Activated T-cell treated with anti-CD3 and anti-CD28 coated beads for 24 hours (primary cell): ENCODE results near the gene UNC5A.

Experiments used
- DNase-seq: peaks from one replicate; pipeline ENCODE4 v3.0.0-alpha.2; 2020; ENCODE audit warnings: low read depth

Gene UNC5A

GRCh38 chr5:176781638-176782570 lies 28.5 kb upstream of the UNC5A start:
- no peak for DNase-seq

DNA sequence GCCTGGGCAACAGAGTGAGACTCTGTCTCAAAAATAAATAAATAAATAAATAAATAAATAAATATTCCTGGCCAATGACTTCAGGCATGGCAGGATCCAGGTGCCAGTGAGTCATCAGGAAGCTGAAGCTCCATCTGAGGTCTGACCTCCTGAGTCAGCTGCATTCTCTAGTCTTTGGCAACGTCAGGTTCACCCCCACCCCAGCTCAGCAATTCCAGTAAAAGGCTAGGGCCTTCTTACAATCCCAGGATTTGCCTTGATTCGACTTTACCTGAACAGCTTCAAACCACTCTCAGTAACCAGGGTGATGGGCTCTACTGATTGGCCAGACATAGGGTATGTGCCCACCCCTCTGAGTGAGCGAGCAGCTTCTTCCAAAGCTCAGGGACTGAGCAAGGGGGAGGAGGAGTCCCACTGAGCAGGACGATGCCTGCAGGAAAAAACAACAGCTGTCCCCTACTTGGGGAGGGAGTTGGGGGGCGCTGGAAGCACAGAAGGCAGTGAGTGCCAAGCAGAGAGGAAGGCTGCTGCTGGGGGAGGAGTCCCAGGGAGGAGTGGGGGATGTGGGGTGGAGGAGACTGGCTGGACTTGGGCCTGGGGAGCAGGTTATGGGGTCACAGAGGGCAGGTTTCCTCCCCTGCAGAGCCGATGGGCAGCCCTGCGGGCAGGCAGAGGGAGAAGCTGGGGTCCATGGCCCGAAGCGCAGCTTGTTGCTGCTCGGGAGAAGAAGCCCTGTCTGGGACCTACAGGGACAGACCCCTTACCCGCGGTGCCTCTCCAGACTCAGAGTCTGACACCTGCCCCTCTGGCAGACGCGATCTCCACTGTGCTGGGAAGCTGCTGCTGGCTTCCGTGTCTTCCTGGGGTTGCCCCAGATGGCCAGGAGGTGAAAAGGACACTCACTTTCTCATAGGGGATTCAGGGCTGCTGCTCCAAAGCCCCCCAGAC lies 25.9 kb upstream of the UNC5A start:
- no peak for DNase-seq

GRCh38 chr5:176785184-176786145 lies 24.9 kb upstream of the UNC5A start:
- no peak for DNase-seq

DNA sequence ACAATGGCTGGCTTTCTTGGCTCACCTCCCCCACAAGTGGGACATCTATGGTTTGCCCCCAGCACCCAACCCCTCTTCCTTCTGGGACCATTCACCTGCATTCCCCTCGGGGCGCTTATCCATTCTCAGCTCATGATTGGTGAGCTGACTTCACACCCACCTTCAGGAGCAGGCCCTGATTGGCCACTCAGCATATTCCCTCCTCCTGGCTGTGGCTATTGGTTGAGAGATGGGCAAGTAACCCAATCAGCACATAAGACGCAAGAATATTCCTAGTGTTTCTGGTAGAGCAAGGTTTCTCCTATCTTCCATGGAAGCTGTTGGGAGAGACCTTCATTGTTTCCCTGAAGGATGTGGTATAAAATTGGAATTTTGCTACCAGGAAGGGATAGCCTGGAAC lies 22.7 kb upstream of the UNC5A start:
- no peak for DNase-seq

GRCh38 chr5:176788091-176788490 lies 22.3 kb upstream of the UNC5A start:
- no peak for DNase-seq

DNA sequence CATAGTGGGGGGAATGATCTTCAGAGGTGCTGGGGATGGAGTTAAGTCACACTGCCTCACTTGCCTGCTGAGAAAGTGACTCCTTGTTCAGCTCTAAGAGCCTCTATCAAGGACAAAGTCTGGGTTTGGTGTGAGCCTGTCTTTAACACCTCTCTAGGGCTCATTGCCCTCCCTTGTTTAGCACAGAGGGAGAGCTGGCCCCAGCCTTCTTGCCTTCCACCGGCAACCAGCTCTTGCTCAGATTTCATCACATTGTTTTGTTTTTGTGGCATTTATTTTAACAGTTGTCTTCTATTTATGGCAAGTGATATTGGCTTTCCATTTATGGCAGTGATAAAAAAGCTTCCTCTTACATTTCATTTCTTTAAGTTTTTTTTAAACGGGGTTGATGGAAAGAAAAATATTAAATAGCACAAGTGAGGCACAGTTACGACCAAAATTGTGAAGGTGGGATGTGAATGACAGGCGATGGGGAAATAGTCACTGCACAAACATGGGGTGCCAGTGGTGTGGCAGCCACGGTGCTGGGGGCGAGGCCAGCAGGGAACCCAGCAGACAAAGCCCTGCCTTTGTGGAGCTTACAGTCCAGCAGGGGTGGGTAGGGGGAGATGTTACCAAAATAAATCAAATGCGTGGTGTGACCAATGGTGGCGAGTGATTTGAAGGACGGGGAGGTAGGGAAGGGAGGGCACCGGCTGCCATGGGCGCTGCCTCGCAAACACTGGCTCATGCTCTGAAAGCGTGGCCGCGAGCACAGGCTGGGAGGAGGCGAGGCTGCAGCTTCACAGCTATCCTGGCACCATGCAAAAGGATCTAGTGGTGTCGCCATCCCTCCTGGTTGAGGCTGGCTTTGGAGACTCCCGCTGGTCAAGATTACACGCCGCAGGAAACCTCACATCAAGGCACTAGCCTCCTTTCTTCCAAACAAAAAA lies 21.2 kb upstream of the UNC5A start:
- no peak for DNase-seq

DNA sequence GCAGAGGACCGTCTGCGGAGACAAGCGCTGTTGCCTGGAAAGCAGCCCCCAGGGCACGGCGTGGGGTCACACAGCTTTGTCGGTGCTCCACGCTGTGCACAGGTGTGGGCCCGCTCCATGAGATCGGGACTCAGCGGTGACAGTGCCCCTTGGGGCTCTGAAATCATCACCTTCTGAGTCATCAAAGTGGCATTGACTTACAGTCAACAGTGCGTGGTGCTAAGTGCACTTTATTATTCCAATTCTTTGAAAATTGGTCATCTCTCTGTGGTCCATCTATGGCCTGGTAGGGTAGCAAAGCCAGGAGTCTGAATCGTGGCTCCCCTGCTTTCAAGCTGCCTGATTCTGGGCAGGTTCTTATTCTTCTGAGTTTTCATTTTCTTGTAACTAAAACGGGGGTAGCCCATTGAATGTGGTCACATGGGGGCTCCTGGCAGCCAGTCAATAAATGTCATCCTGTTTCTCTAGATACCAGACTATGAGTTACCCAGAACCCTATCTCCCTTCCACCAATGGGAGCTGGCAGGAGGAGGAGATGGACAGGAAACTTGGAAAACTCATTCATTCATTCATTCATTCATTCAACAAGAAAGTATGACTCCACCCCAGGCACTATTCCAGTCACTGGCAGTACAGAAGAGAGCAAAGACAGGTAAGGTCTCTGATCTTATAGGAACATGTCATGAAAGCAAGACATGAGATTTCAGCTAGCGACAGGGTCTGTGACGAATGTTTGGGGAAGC lies 20.3 kb upstream of the UNC5A start:
- no peak for DNase-seq

DNA sequence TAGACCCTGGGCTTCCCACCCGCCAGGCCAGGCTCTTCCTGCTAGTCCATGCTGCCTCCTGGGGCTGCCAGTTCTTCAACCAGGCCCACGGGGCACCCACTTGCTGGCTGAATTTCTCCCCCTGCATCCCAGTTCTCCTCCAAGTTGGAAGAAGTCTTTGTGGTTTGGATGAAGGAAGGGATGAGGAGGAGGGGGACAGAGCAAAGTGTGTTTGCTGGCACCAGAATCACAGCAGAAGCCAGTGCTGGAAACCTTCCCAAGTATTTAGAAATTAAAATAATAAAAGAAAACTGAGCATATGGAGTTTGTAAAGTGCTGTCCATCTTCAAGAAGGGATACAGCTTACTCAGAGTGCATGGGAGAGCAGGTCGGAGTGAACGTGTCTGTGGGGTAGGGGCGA lies 19.4 kb upstream of the UNC5A start:
- DNase-seq = no peak

- no peak for DNase-seq
Measured at GRCh38 chr5:176792655-176793342, 17.6 kb upstream of the UNC5A start.

DNA sequence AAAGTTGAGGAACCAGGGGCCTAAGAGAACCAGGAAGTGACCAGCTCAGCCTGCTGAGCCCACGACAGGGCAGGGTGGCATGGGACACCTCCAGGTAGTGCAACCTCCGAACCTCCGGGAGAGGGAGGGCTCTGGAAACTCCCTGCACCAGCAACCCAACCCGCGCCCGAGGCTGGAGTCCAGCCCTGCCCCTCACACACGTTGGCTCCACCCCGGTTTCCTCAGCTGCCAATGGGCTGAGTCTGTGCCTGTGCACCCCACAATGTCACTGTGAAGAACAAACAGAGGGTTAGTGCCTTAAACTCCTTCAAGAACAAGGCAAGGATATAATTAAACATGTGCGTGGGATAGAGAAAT lies 17.0 kb upstream of the UNC5A start:
- no peak for DNase-seq

- DNase-seq = no peak
Measured at GRCh38 chr5:176793736-176794135, 16.6 kb upstream of the UNC5A start.

DNA sequence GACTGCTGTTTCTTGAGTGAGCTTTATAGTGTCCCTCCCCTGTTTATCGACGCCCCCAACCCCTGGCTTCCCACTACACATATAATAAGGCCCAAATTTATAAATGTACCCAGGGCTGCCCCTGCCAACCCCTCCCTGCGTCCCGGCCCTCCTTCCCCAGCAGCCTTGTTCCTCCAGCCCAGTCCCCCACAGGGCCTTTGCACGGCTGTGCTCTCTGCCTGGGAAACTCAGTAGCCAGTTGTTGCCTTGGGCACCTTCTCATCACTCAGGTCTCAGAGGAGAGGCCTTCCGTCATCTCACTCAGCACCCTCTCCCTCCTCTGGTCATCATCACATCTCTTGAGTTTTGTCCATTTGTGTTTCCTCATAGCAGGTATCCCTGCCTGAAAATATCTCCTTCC lies 15.8 kb upstream of the UNC5A start:
- no peak for DNase-seq

GRCh38 chr5:176796411-176796810 lies 13.9 kb upstream of the UNC5A start:
- no peak for DNase-seq

- no peak for DNase-seq
Measured at GRCh38 chr5:176796970-176797369, 13.4 kb upstream of the UNC5A start.

DNA sequence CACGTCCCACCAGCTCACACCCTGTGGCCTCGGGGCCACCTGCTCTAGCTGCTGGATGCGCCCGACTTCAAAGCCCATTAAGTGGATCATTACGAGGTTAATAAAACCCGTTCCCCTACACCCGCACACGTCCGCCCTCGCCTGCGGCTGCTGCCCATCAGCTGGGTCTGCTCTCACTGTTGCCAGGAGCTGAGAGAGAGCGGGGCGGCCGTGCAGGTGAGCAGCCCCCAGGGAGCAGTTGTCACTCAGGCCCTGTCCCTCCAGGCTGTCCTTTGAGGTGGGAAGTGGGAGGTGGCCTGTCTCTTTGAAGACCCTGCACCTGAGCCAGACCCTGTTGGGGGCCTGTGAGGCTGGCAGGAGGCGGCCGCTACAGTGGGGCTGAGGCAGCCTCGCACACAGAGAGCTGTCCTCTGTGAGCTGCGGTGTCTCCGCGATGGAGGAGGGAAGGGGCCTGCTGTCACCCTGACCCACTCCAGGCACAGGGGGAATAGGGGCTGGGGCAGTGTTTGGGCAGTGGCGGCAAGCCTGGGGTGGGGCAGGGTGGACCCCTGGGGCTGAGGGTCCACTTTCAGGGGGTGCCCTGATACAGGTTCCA lies 12.8 kb upstream of the UNC5A start:
- DNase-seq = no peak

DNA sequence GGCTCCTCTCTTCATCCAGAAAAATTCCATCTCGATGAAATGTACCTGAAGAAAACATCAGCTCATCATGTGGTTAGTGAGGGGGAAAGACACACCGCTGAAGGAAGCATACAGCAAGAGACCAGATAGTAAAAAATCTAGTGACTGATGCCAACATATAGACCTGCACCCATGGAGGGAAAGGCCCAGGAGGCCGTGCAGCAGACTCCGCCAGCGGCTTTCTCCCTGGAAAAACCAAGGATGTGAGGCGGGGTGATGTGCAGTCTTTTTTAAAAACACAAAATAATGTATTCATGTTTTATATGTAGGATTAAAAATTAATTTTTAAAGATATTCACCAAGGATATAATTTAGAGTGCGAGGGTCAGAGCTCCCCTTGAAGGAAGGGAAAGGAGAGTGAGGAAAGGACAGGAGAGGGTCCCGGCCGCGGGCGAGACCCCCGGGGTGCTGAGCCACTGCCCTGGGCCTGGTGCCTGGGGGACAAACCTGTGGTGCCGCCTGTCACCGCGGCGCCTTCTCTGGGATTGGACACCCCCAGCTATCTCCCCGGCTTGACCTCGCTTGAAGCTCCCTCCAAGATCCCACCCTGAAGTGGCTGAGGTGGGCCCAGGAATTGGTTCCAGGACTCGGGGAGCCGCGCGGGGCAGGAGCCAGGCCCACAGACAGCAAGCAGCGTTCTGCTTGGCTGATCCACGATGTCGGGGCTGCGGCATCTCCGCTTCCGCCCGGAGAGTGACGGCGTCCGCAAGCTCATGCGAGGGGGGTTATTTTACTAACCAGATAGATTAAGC lies 12.1 kb upstream of the UNC5A start:
- DNase-seq = no peak

GRCh38 chr5:176798949-176799348 lies 11.4 kb upstream of the UNC5A start:
- DNase-seq = no peak

DNA sequence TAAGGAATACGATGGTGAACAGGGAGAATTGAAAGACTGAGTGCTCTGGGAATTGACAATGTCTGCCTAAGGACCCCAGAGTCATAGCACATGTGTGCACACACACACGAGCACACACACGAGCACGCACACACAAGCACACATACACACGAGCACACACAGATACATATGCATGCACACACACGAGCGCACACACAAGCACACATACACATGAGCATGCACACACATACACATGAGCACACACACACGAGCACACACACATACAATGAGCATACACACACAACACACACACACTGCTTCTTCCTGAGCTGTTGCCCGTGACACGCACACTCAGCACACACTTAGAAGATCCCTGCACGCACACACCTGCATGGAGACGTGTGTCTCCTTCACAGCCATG lies 10.9 kb upstream of the UNC5A start:
- DNase-seq = no peak
